Measurements from ENCODE around the gene ORAI2.
A peak's percentile ranks its signal among the peaks of the same experiment; 100 is the strongest.
"Not testable (repeated sequence)": the region's sequence is repeated elsewhere in the genome, so short reads cannot be mapped to it uniquely, and the experiment has no call there.

ORAI2 gene

GRCh38 chr7:102469972-102470825 is 36.8 kb downstream of the ORAI2 start:
- no peak for DNase-seq (ENCODE audit: low spot score)

- DNase-seq (ENCODE audit: low spot score) = no peak
Observed at GRCh38 chr7:102471791-102472125, 38.4 kb downstream of the ORAI2 start.

DNA sequence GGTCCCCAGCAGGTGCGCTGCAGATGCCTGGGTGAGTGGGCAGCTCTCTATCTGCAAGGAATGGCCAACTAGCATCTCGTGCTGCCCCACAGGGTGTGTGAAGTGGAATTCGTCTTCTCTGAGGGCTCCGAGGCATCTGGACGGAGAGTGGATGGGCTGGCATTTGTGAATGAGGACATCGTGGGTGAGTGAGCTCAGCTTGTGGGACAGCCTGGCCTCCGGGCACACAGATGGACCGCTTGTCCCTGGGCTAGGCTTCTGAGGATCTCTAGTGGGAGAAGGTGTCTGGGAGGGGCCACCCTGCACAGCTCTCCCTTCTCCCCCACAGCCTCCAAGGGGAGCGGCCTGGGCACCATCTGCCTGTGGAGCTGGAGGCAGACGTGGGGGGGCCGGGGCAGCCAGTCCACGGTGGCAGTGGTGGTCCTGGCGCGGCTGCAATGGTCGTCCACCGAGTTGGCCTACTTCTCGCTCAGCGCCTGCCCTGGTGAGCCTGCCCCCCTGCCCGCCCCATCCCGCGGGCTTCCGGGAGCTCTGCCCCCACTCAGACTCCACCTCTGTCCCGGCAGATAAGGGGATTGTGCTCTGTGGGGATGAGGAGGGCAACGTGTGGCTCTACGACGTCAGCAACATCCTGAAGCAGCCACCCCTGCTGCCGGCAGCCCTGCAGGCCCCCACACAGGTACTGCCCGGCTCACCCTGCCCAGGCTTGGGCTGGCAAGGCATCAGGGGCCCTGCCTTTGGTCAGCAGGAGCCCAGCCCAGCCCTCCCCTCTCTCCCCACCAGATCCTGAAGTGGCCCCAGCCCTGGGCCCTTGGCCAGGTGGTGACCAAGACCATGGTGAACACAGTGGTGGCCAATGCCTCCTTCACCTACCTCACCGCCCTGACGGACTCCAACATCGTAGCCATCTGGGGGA is 39.0 kb downstream of the ORAI2 start:
- no peak for DNase-seq (ENCODE audit: low spot score)

GRCh38 chr7:102473271-102473991 is 40.1 kb downstream of the ORAI2 start:
- DNase-seq (ENCODE audit: low spot score) = no peak

- not testable (repeated sequence) for DNase-seq (ENCODE audit: low spot score)
Observed at GRCh38 chr7:102474116-102474515, 40.7 kb downstream of the ORAI2 start.

- not testable (repeated sequence) for DNase-seq (ENCODE audit: low spot score)
Observed at GRCh38 chr7:102474736-102475435, 41.5 kb downstream of the ORAI2 start.

GRCh38 chr7:102478314-102479208 is 45.2 kb downstream of the ORAI2 start, which contains the start of gene POLR2J:
POLR2J (minus strand) TSS chr7:102478922; CDS start chr7:102478860, 62 bp downstream.
- peak; percentile 89 for DNase-seq (ENCODE audit: low spot score)

DNA sequence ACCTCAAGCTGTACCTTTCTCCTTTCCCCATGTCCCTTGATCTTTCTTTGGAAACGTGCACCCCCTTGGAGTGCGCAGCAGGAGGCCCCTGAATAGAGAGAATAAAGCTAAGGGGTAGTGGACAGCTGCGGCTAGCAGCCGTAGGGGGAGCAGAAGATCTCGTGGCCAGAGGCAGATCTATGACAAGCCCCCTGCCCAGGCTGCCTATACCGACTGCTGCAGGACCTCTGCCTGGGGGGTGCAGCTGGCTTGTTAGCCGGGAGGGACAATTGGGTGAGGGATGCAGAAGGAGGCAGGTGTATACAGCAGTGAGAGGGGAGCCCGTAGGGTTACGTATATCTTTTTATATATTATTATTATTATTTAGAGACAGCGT is 45.8 kb downstream of the ORAI2 start:
- DNase-seq (ENCODE audit: low spot score) = not testable (repeated sequence)

DNA sequence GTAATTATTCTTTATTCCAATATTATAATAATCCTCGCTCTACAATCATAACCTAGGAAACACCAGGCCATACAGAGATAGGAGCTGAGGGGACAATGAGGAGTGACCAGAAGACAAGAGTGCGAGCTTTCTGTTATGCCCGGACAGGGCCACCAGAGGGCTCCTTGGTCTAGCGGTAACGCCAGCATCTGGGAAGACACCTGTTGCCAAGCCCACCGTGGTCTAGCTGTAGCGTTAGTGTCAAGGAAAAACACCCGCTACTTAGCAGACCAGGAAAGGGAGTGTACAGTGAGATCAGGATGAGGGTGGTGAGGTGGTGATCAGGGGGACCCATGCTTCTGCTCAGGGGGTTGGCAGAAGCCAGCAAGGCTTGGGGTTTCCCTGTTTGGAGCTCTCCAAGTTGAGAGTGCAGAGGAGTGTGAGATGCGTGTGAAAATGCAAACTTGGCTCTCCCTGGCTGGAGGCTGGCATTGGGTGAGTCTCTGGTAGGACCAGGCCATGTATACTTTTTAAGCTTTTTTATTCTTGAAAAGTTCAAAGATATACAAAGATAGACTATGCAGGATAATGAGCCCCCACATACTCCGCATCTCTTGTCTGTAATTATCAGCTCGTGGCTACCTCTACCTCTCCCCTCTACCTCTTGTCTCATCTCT is 46.7 kb downstream of the ORAI2 start:
- not testable (repeated sequence) for DNase-seq (ENCODE audit: low spot score)

DNA sequence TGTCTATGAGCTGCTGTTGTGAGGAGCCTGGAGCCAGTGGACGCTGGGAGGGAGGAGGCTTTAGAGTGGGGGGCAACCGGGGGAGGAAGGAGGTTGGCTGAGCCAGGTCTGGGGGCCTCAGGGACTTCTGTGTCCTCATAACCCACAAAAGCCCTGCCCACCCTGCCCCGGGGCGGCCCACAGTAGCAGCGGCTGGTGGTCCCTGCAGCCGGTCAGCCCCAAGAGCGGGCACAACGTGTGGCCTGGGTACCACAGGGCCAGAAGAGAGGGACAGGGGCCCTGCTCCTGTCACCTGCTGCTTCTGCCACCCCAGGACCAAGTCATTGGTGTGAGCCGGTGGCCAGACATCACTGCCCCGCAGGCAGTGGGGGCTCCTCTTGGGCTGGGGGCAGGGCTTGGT is 48.6 kb downstream of the ORAI2 start:
- DNase-seq (ENCODE audit: low spot score) = not testable (repeated sequence)

GRCh38 chr7:102484317-102484716 is 50.9 kb downstream of the ORAI2 start:
- not testable (repeated sequence) for DNase-seq (ENCODE audit: low spot score)

GRCh38 chr7:102490529-102491075 is 57.2 kb downstream of the ORAI2 start:
- DNase-seq (ENCODE audit: low spot score) = not testable (repeated sequence)

- DNase-seq (ENCODE audit: low spot score) = not testable (repeated sequence)
Observed at GRCh38 chr7:102493220-102493935, 60.0 kb downstream of the ORAI2 start.

- not testable (repeated sequence) for DNase-seq (ENCODE audit: low spot score)
Observed at GRCh38 chr7:102494026-102494425, 60.7 kb downstream of the ORAI2 start.

DNA sequence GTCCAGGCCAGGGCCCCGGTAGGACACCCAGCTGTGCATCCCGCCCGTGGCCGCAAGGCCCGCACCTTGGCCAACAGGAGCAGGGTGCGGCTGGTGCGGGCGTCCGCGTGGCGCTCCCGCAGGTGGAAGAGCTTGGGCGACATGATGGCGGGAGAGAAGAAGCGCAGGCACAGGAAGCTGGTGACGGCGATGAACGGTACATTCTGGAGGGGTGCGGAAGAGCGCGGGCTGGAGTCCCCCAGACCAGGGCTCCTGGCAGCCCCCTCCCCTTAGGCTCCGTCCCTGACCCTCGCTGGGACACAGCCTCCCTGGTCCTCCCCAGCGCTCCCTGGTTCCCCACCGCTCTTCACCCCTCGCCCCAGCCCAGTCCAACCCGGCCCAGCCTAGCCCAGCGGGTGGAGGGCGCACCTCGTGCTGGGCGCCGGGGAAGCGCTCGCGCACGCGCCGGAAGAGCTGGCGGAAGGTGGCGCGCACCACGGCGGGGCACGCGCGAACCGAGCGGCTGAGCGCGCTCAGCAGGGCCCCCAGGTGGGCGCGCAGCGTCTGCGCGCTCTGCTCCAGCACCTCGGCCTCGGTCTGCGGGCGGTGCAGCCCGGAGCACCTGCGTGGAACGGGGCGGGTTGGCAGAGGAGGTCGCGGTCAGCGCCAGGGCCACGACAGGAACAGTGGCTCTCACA is 61.2 kb downstream of the ORAI2 start:
- not testable (repeated sequence) for DNase-seq (ENCODE audit: low spot score)

- not testable (repeated sequence) for DNase-seq (ENCODE audit: low spot score)
Observed at GRCh38 chr7:102496861-102497260, 63.5 kb downstream of the ORAI2 start.

DNA sequence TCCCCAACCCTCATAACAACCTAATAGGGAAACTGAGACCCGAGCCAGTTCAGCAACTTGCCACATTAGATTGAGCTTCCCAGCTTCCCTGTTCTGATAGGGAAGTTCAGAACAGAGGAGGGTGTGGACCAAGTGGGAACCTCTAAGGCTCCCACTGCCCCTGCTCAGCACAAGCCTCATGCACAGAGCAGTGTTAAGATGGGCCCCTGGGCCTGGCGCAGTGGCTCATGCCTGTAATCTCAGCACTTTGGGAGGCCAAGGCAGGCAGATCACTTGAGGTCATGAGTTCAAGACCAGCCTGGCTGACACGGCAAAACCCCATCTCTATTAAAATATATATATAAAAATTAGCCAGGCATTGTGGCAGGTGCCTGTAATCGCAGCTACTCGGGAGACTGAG is 63.9 kb downstream of the ORAI2 start:
- not testable (repeated sequence) for DNase-seq (ENCODE audit: low spot score)

DNA sequence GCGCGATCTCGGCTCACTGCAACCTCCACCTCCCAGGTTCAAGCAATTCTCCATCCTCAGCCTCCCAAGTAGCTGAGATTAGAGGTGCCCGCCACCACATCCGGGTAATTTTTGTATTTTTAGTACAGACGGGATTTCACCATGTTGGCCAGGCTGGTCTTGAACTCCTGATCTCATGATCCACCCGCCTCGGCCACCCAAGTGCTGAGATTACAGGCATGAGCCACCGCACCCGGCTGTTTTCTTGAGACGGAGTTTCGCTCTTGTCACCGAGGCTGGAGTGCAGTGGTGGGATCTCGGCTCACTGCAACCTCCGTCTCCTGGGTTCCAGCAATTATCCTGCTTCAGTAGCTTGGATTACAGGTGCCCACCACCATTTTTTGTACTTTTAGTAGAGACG is 64.9 kb downstream of the ORAI2 start:
- not testable (repeated sequence) for DNase-seq (ENCODE audit: low spot score)
